NCI-H1930 (cell line): ENCODE data around the gene C20orf204.
A peak's percentile ranks its signal among the peaks of the same experiment; 100 is the strongest.

ENCODE experiments used
- DNase-seq, 2 experiments: peaks; one replicate each; lab custom pipeline; 2025; lab: John Stamatoyannopoulos, UW

The C20orf204 gene

DNA sequence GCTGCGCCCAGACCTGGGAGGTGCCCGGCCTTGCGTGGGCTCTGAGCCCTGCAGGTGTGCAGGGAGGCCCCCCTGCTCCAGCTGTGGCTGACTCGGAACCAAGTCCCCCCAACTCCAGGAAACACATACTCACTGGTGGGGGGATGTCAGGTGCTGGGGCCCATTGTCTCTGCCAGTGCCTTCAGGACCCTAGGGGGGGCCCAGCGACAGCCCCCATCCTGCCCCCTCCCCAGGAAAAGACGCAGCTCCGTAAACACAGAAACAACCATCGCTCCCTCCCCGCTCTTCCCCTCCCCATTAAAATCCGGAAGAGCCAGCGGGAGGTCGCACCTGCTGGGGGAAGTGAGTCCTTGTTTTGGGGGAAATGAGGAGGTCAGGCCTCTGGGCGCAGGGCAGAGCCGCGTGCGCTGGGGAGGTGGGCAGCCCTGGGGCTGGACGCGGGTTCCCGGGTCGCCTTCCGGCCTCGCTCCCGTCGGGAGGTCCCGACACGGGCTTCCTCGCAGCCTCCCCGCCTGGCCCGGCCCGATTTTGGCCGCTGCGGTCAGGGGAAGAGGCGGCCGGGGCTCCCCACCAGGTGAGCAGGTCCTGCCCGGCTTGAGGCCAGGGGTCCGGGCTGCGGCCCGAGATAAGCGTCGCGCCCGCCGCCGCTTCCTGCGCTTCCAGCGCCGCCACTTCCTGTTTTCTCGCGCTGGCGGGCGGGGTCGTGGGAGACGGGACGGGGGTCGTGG lies 6.2 kb downstream of the C20orf204 start:
- no peak for DNase-seq

GRCh38 chr20:64043768-64044167 lies 7.8 kb downstream of the C20orf204 start:
- DNase-seq = no peak

DNA sequence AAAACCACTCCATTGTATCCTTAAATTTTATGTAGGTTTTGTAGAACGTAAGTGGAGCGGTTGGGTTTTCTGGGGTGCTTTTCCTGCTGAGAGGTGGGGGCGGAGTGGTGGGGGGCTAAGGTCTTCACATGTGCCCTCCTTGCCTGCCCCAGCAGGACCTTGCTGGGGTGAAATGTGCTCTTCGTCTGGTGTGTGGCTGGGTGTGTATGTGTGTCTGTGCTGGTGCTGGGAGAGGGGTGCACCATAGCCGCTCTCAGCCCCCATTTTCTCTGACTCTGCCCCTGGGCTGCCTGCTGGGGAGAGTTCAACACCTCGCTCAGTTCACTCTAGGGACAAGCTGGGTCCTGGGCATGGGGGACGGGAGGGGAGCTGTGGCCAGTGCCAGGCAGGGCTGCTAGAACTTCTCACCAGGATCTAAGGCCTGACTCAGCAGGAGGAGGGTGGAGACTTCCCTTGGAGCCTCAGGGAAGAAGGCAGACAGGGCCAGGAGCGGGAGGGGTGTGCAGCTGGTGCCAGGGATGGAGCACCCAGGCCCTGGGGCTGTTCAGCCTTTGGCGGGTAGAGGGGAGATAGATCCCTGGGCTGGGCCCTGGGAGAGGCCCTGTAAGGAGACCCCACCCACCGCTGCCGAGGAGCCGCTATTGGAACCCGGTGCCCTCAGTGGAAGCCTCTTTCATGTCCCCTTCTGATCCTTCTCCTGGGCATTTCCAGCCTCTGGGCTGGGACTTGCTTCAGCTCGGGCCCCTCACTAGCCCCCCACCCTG lies 8.7 kb downstream of the C20orf204 start:
- no peak for DNase-seq

DNA sequence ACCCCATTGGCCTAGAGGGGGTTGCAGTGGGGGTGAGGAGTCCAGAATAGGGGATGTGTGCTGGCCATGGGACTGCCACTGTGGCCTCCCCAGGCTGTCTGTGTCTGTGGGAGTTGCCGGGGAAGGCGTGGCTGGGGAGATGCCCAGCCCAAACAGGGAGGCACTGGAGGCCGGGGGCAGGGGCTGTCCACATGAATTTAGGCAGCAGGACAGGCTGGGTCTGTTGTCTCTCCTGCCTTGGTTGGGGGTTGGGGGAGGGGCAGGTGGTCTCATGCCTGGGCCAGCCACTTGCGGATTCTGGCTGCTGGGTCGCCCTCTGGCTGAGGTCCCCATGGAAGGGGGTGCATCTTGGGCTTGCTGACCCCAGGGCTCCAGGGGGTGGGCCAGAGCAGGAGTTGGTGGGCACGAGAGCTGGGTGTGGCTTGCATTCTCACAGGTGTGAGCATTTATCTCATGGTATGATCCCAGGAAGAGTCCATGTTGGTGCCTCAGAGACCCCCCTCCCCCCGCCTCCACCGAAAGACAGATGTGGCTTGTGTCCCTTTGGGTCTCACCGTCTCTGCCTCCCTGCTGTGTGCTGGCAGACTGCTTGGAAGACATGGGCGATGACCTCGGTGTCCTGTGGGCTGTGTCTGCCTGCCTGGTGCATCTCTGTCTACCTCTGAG lies 9.5 kb downstream of the C20orf204 start:
- DNase-seq = no peak

DNA sequence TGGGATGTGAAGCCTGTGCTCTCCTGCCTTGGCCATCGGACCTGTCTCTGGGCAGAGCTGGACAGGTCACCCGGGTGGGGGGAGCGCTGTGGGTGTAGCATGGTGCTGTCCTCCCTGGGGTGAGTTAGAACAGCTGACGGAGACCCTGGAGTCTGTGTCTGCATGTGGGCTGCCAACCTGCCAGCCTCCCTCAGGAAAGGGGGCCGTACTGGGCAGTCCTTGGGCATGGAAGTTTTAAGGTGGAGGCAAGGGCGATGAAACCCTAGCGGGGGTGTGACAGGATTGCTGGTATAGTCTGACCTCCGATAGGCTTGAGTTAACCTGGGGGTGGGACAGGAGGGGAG lies 11.0 kb downstream of the C20orf204 start:
- DNase-seq = no peak

- no peak for DNase-seq
Observed at GRCh38 chr20:64047968-64048401, 12.0 kb downstream of the C20orf204 start.

DNA sequence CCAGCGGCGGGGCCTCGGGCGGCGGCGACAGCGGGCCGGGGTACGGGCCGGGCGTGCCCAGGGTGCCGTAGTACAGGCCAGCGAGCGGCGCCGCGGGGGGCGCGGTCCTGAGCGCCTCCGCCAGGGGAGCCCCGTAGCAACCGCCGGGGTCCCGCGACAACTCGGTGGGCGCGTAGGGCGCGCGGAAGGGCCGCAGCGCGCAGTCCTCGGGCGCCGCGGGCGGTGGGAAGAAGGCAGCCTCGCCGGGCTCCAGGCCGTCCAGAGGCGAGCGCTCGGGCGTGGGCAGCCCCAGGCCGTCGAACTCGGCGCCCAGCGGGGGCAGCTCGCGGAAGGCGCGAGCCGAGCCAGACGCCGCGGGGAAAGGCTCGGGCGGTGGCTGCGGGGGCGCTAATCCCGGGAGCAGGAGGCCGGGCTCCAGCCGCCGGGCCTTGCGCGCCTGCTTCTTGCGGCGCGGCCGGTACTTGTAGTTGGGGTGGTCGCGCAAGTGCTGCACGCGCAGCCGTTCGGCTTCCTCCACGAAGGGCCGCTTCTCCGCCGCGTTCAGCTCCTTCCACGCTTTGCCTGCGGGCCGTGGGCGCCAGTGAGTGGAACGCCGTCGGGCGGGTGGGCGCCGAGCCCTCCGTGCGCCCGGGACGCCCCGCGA lies 12.5 kb downstream of the C20orf204 start:
- DNase-seq = no peak

- DNase-seq = peak in 1 of 2 experiments; percentile 48
Observed at GRCh38 chr20:64049060-64049877, 13.3 kb downstream of the C20orf204 start, which contains the start of gene SOX18. Gene SOX18 (minus strand): TSS chr20:64049639. CDS start chr20:64049516, 123 bp downstream.

DNA sequence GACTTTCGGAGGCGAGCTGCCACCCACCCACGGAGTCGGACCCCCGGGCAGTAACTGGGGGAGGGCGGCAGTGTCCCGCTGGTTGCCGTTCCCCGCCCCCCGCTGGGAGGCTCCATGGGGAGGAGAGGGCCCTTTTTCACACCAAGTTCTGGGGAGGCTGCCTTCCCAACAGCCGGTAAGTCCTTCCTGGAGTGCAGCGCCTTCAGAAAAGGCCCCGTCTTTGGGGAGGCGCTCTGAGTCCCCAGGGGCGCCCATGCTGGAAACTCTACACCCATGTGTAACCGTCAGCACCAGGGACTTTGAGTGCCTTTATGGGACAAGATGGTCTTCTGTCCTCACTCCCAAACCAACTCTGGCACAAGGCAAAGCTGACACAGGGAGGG lies 13.9 kb downstream of the C20orf204 start:
- no peak for DNase-seq

- DNase-seq = no peak
Observed at GRCh38 chr20:64050261-64051032, 14.5 kb downstream of the C20orf204 start.

DNA sequence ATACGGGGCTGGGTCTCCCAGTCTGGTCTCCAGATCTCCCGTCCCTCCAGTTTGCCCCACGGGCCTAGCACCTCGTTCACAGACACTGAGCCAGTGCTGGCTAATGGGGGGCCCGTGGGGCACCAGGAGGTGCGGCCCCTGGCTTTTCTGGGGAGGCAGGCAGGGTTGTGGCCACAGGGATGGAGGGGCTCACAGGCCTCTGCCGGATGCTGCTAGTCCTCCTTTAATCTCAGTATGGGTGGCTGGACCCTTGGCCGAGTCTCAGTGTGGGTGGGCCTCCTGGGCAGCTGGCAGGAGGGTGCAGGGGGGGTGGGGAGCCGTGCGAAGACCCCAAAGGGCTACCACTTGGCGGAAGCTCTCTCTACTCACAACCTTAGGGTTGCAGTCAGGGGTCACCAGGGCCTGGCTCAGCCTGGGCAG lies 15.1 kb downstream of the C20orf204 start:
- DNase-seq = no peak

- no peak for DNase-seq
Observed at GRCh38 chr20:64051561-64052325, 15.8 kb downstream of the C20orf204 start.

GRCh38 chr20:64052326-64052722 lies 16.3 kb downstream of the C20orf204 start:
- no peak for DNase-seq

- DNase-seq = no peak
Observed at GRCh38 chr20:64052987-64053840, 17.2 kb downstream of the C20orf204 start.

DNA sequence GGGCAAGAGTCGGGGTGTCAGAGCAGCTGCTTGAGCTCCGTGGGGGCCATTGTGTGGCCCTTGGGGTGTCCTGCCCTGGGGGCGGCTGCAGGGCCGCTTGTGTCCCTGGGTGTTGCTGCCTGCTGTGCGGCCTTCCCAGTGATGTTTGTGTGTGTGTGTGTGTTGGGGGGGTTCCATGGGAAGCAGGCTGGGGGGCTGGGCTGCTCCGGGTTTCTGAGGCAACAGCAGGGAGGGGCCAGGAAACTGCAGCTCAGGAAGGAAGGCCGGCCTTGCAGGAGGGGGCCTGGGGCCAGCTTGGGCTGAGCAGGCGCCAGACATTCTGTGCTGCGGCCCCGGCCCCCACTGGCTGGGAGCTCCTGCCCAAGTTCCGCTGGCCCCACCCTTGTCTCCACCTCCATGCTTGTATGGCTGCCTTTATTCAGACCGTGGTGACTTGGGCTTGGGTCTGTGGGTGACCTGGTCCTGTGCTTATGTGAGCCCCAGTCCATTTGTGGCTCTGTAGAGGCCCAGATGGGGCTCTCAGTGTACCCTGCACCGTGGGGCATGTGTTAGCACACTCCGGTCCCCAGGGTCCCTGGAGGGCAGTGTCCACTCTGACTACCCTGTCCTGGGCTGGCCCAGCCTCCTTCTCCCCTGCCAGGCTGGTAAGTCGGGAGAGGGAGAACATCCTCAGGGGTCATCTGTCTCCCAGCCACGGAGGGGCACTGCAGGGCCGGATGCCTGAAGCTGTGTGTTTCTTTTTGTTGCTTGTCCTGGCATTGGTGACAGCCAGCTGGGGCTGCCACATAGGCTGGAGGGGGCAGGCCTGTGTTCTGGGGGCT lies 18.1 kb downstream of the C20orf204 start:
- DNase-seq = no peak

DNA sequence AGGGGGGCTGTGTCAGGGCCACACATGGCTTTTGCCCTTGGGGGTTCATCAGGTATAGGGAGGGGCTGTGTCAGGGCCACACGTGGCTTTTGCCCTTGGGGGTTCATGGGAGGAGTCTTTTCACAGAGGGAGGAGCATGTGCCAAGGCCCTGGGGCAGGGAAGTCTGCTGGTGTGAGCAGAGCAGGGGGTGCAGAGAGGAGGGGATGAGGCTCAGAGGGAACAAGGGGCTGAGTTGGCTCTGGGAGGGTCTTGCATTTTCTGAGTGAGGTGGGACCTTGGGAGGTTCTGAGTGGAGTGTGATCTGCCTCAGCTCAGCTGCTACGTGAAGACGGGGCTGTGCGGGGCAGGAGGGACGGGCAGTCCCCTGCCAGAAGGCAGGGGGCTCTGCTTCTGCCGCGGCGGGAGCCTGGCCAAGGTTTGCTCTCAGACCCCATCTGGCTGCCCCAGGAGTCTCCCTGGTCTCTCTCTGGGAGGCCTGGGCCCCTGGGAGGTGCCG lies 19.5 kb downstream of the C20orf204 start:
- no peak for DNase-seq

- no peak for DNase-seq
Observed at GRCh38 chr20:64055893-64056638, 20.1 kb downstream of the C20orf204 start.

DNA sequence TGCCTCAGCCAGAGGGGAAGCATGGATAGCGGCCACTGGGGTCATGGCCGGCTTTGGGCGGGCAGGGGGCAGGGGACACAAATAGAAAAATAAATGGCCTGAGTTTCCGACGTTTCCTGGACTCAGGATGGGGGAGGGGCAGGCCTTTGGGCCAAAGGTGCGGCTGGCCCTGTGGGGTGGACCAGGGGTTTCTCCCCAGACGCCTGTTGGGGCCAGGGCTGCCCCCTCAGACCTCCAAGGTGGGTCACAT lies 20.6 kb downstream of the C20orf204 start:
- no peak for DNase-seq
